SK-N-SH treated with all-trans-retinoic acid at 6 μM for 48 hours (cell line): ENCODE results near the gene TNS3.
"Not testable (repeated sequence)": the region's sequence is repeated elsewhere in the genome, so short reads cannot be mapped to it uniquely, and the experiment has no call there.

Source experiments
- ARNTL ChIP-seq: fragments of 450-650 bp; formaldehyde crosslinking; IDR thresholded peaks from 2 replicates; pipeline ENCODE4 v1.5.0; 2020; ENCODE audit warnings: low read depth, mild to moderate bottlenecking, moderate library complexity, borderline replicate concordance
- CREB5 ChIP-seq: fragments of 250-450 bp; sonication (Bioruptor Pico); IDR thresholded peaks from 2 replicates; pipeline ENCODE4 v1.5.1; 2020; ENCODE audit warnings: low read depth, mild to moderate bottlenecking, moderate library complexity
- CSDC2 ChIP-seq: fragments of 250-450 bp; sonication (Bioruptor Pico); IDR thresholded peaks from 2 replicates; pipeline ENCODE4 v1.5.0; 2020; ENCODE audit warnings: mild to moderate bottlenecking, moderate library complexity
- GLIS3 ChIP-seq: fragments of 250-450 bp; sonication (Bioruptor Pico); IDR thresholded peaks from 2 replicates; pipeline ENCODE4 v1.5.0; 2020; ENCODE audit warnings: mild to moderate bottlenecking, moderate library complexity
- ISL1 ChIP-seq: fragments of 250-450 bp; sonication (Bioruptor Pico); IDR thresholded peaks from 2 replicates; pipeline ENCODE4 v2.1.2; 2022; ENCODE audit warnings: mild to moderate bottlenecking, moderate library complexity
- PATZ1 ChIP-seq: fragments of 250-450 bp; sonication (Bioruptor Pico); IDR thresholded peaks from 2 replicates; pipeline ENCODE4 v1.8.0; 2020; ENCODE audit warnings: mild to moderate bottlenecking, moderate library complexity, borderline replicate concordance
- POU6F1 ChIP-seq: fragments of 250-450 bp; sonication (Bioruptor Pico); IDR thresholded peaks from 2 replicates; pipeline ENCODE4 v1.8.0; 2021; ENCODE audit warnings: low read depth, mild to moderate bottlenecking, moderate library complexity, borderline replicate concordance
- PPARA ChIP-seq: fragments of 250-450 bp; sonication (Bioruptor Pico); IDR thresholded peaks from 2 replicates; pipeline ENCODE4 v1.5.0; 2020; ENCODE audit warnings: mild to moderate bottlenecking, borderline replicate concordance
- RARB ChIP-seq: fragments of 250-450 bp; sonication (Bioruptor Pico); IDR thresholded peaks from 2 replicates; pipeline ENCODE4 v1.8.0; 2021; ENCODE audit warnings: mild to moderate bottlenecking, moderate library complexity
- TOX ChIP-seq: fragments of 250-450 bp; sonication (Bioruptor Pico); IDR thresholded peaks from 2 replicates; pipeline ENCODE4 v1.8.0; 2021; ENCODE audit warnings: mild to moderate bottlenecking, moderate library complexity, borderline replicate concordance
- ZFP3 ChIP-seq: fragments of 250-450 bp; sonication (Bioruptor Pico); IDR thresholded peaks from 2 replicates; pipeline ENCODE4 v1.5.0; 2020; ENCODE audit warnings: mild to moderate bottlenecking, moderate library complexity
- ZNF565 ChIP-seq: fragments of 450-650 bp; formaldehyde crosslinking; conservative IDR thresholded peaks from 2 replicates; pipeline ENCODE4 v1.5.0; 2020; ENCODE audit warnings: low read depth, mild to moderate bottlenecking, moderate library complexity
- ZNF8 ChIP-seq: fragments of 450-650 bp; formaldehyde crosslinking; IDR thresholded peaks from 2 replicates; pipeline ENCODE4 v1.5.0; 2020; ENCODE audit warnings: mild to moderate bottlenecking, moderate library complexity

GRCh38 chr7:47590215-47590614 is 8.3 kb upstream of the TNS3 start:
- not testable (repeated sequence) for TF ChIP-seq TOX (CRISPR knock-in tag); PATZ1 (CRISPR knock-in tag); ZNF565 (CRISPR knock-in tag); ZNF8; RARB (CRISPR knock-in tag); ISL1 (CRISPR knock-in tag); PPARA; ARNTL (CRISPR knock-in tag); CREB5 (CRISPR knock-in tag); CSDC2 (CRISPR knock-in tag); GLIS3 (CRISPR knock-in tag); POU6F1; ZFP3 (CRISPR knock-in tag)
